Measurements from ENCODE around the gene UBR4. TPM values are rescaled to one million over a fixed set of nuclear protein-coding genes. Genes with fewer than 3 reads are reported as not detected.

UBR4 gene
- total RNA-seq, 2 experiments from 2014 or later = 116 to 125 TPM

DNA sequence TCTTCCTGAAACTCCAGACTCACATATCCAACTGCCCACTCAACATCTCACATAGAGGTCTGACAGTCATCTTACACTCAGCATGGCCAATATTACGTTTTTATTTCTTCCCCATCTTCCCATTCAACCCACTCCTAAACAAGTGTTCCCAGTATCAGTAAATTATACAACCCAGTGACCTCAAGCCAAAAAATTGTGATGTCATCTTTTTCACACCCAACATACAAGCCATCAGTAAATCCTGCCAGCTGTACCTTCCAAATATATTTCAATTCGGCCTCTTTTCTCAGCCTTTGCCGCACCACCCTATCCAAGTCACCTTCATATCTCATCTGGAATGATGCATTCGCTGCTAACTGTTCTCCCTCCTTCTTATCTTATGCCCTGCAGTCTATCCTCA is 19.6 kb downstream of the UBR4 start:
- no peaks in the 10 kb centered on the region for H3K9me3 ChIP-seq (ENCODE audit: control insufficient read depth in 1 of 2, insufficient read depth in 1 of 2, low read length in 2 of 2)
- ChIA-PET CTCF (no interaction called here), POLR2A (no interaction called here)
- Mint-ChIP-seq H3K27me3 (no peaks in the 10 kb centered on the region), H3K27ac (no peak overlapping the region), H3K36me3 (ENCODE audit: low read depth) (peaks cover 90% of the 10 kb centered on the region), H3K9me3 (no peaks in the 10 kb centered on the region), H3K4me3 (no peak overlapping the region), H3K4me1 (ENCODE audit: low read depth) (no peaks in the 10 kb centered on the region)
- no peaks in the 10 kb centered on the region for H3K27me3 ChIP-seq (ENCODE audit: control insufficient read depth in 1 of 2, insufficient read depth in 2 of 2, low read length in 2 of 2)
- peaks cover 88% of the 10 kb centered on the region for H3K36me3 ChIP-seq (ENCODE audit: insufficient read depth, low read length)
- H3K4me1 ChIP-seq (ENCODE audit: insufficient read depth, low read length) = no peaks in the 10 kb centered on the region
- TF ChIP-seq, protein P1, sequence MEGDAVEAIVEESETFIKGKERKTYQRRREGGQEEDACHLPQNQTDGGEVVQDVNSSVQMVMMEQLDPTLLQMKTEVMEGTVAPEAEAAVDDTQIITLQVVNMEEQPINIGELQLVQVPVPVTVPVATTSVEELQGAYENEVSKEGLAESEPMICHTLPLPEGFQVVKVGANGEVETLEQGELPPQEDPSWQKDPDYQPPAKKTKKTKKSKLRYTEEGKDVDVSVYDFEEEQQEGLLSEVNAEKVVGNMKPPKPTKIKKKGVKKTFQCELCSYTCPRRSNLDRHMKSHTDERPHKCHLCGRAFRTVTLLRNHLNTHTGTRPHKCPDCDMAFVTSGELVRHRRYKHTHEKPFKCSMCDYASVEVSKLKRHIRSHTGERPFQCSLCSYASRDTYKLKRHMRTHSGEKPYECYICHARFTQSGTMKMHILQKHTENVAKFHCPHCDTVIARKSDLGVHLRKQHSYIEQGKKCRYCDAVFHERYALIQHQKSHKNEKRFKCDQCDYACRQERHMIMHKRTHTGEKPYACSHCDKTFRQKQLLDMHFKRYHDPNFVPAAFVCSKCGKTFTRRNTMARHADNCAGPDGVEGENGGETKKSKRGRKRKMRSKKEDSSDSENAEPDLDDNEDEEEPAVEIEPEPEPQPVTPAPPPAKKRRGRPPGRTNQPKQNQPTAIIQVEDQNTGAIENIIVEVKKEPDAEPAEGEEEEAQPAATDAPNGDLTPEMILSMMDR (IDR thresholded peaks at IDR 0.05) = no peak
- H3K27ac ChIP-seq (ENCODE audit: low read depth in 1 of 2, low read length in 2 of 2) = no peak overlapping the region
- ATAC-seq (ENCODE audit: poor library complexity) = no peak
- intact Hi-C loops (cut with DNase I, micrococcal nuclease) = no loop called here
- H3K4me3 ChIP-seq (ENCODE audit: low read length) = no peak overlapping the region
- DNase-seq = no peak

DNA sequence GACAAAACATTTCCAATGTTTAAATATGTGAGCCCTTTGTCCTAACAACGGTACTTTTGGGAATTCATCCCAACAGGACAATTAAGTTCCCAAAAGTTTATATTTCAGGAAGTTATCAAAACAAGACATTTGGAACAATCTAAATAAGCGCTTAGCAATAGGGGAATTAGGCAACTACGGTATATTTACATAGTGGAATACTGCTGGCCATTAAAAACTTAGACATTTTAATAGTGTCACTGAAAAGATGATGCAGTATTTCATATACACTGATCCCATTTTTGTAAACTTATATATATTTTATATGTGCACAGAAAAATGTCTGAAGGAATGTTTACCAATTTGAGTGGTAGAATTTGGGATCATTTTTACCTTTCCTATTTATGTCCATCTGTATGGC is 20.8 kb downstream of the UBR4 start:
- DNase-seq = no peak
- H3K27me3 Mint-ChIP-seq = no peaks in the 10 kb centered on the region
- Histone ChIP-seq H3K4me3 (ENCODE audit: low read length) (no peak overlapping the region), H3K36me3 (ENCODE audit: insufficient read depth, low read length) (peaks cover 90% of the 10 kb centered on the region), H3K9me3 (ENCODE audit: control insufficient read depth in 1 of 2, insufficient read depth in 1 of 2, low read length in 2 of 2) (no peaks in the 10 kb centered on the region), H3K27me3 (ENCODE audit: control insufficient read depth in 1 of 2, insufficient read depth in 2 of 2, low read length in 2 of 2) (no peaks in the 10 kb centered on the region), H3K4me1 (ENCODE audit: insufficient read depth, low read length) (no peaks in the 10 kb centered on the region), H3K27ac (ENCODE audit: low read depth in 1 of 2, low read length in 2 of 2) (no peak overlapping the region)
- intact Hi-C loops (cut with DNase I, micrococcal nuclease) = loop anchor here in 1 of 2 experiments (10.0 kb wide), 1 partner anchor 466 kb away; no protein-coding TSS in a partner anchor
- H3K4me1 Mint-ChIP-seq (ENCODE audit: low read depth) = no peaks in the 10 kb centered on the region
- ChIA-PET CTCF (no interaction called here), POLR2A (no interaction called here)
- H3K36me3 Mint-ChIP-seq (ENCODE audit: low read depth) = peaks cover 98% of the 10 kb centered on the region
- TF ChIP-seq, protein P1 (IDR thresholded peaks at IDR 0.05) = no peak
- no peak for ATAC-seq (ENCODE audit: poor library complexity)
- H3K27ac Mint-ChIP-seq = no peak overlapping the region
- no peaks in the 10 kb centered on the region for H3K9me3 Mint-ChIP-seq
- no peak overlapping the region for H3K4me3 Mint-ChIP-seq

DNA sequence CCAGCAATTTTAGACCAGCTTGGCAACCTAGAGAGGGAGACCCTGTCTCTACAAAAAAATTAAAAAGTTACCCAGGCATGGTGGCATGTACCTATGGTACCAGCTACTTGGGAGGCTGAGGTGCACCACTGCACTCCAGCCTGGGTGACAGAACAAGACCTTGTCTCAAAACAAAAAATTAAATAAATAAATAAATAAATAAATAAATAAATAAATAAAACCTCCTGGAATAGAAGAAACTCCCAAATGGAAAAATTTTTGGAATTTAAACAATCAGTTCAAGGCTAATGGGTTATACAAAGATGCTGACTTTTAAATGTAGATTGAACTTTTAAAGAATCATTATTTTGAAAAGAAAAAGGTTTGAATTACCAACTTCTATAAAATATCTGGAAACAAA is 22.2 kb downstream of the UBR4 start:
- Mint-ChIP-seq H3K36me3 (ENCODE audit: low read depth) (peaks cover 98% of the 10 kb centered on the region), H3K4me3 (no peak overlapping the region), H3K27ac (no peak overlapping the region), H3K9me3 (no peaks in the 10 kb centered on the region), H3K4me1 (ENCODE audit: low read depth) (no peaks in the 10 kb centered on the region), H3K27me3 (no peaks in the 10 kb centered on the region)
- Histone ChIP-seq H3K4me3 (ENCODE audit: low read length) (no peak overlapping the region), H3K36me3 (ENCODE audit: insufficient read depth, low read length) (peaks cover 89% of the 10 kb centered on the region), H3K9me3 (ENCODE audit: control insufficient read depth in 1 of 2, insufficient read depth in 1 of 2, low read length in 2 of 2) (no peaks in the 10 kb centered on the region), H3K4me1 (ENCODE audit: insufficient read depth, low read length) (no peaks in the 10 kb centered on the region), H3K27ac (ENCODE audit: low read depth in 1 of 2, low read length in 2 of 2) (no peak overlapping the region), H3K27me3 (ENCODE audit: control insufficient read depth in 1 of 2, insufficient read depth in 2 of 2, low read length in 2 of 2) (no peaks in the 10 kb centered on the region)
- DNase-seq (no peak), ATAC-seq (ENCODE audit: poor library complexity) (no peak)
- TF ChIP-seq, protein P1 (IDR thresholded peaks at IDR 0.05) = no peak
- POLR2A ChIA-PET = no interaction called here
- CTCF ChIA-PET = no interaction called here
- intact Hi-C loops (cut with DNase I, micrococcal nuclease) = loop anchor here in 1 of 2 experiments (10.0 kb wide), 1 partner anchor 467 kb away; no protein-coding TSS in a partner anchor

All from CD4-positive, alpha-beta T cell (primary cell).